A549 (cell line): ENCODE data around the gene NEK4. TPM values are rescaled to one million over a fixed set of nuclear protein-coding genes. Genes with fewer than 3 reads are reported as not detected.
A peak's percentile ranks its signal among the peaks of the same experiment; 100 is the strongest.

Experiments
- ATAC-seq, 2 experiments: fragments of 200-7000 bp in 1 of 2; fragments of >200 bp in 1 of 2; cut with Nextera tagmentation in 1 of 2; cut with Tn5 transposase in 1 of 2; 3 replicates each; pipeline versions ENCODE4 v1.8.0 to v1.9.1; 2018 to 2020; ENCODE audit warnings: mild to moderate bottlenecking in 1 of 2, moderate library complexity in 1 of 2
- CTCF ChIA-PET: fragments of 300-600 bp; sonication (Branson Sonifier 250); formaldehyde crosslinking; extraction: SDS; loops from one replicate; lab custom pipeline; 2021; ENCODE audit warnings: antibody characterized with exemption, inconsistent platforms; lab: Yijun Ruan, JAX
- POLR2A ChIA-PET: fragments of 350-600 bp; formaldehyde crosslinking; extraction: SDS; loops from one replicate; lab custom pipeline; 2021; ENCODE audit warnings: antibody characterized with exemption, inconsistent platforms; lab: Yijun Ruan, JAX
- DNase-seq, 2 experiments: peaks; one replicate each; pipeline versions ENCODE4 v3.0.0 to v3.0.0-alpha.2; 2011 to 2016; ENCODE audit warnings: low read depth in 1 of 2, low spot score in 1 of 2
- FAIRE-seq: peaks from 2 replicates; lab custom pipeline; 2011; peaks lifted over from hg19 to GRCh38; lab: Jason Lieb, UNC
- H3K27ac ChIP-seq, 2 experiments: fragments of >200 bp; sonication (Bioruptor Twin); formaldehyde crosslinking; 3 replicates each; pipeline ENCODE4 v1.5.1; 2016 to 2017
- H3K4me1 ChIP-seq: fragments of >200 bp; sonication (Bioruptor Twin); formaldehyde crosslinking; 3 replicates; pipeline ENCODE4 v1.6.1; 2016
- H3K4me2 ChIP-seq: fragments of >200 bp; sonication (Bioruptor Twin); formaldehyde crosslinking; 3 replicates; pipeline ENCODE4 v1.6.1; 2016
- H3K4me3 ChIP-seq: fragments of >200 bp; sonication (Bioruptor Twin); formaldehyde crosslinking; 3 replicates; pipeline ENCODE4 v1.5.1; 2016
- H3K9me3 ChIP-seq: fragments of >200 bp; sonication (Bioruptor Twin); formaldehyde crosslinking; 3 replicates; pipeline ENCODE4 v1.6.1; 2016
- CBX8 ChIP-seq: fragments of 200-600 bp; sonication (generic); IDR thresholded peaks from 2 replicates; pipeline ENCODE4 v1.6.1; 2016
- CEBPB ChIP-seq, 2 experiments: fragments of >200 bp in 1 of 2; sonication (Bioruptor Twin) in 1 of 2; formaldehyde crosslinking in 1 of 2; IDR thresholded peaks; 2 replicates each; pipeline ENCODE4 v1.6.1; 2012 to 2016
- CHD4 ChIP-seq: fragments of 200-600 bp; sonication (generic); IDR thresholded peaks from 2 replicates; pipeline ENCODE4 v1.6.1; 2016; ENCODE audit warnings: antibody characterized with exemption, mild to moderate bottlenecking, borderline replicate concordance
- EHF ChIP-seq: fragments of 250-450 bp; sonication (Bioruptor Pico); IDR thresholded peaks from 2 replicates; pipeline ENCODE4 v1.5.0; 2020; ENCODE audit warnings: mild to moderate bottlenecking
- EHMT2 ChIP-seq: fragments of 200-600 bp; sonication (generic); IDR thresholded peaks from 2 replicates; pipeline ENCODE4 v1.6.1; 2016; ENCODE audit warnings: antibody characterized with exemption, low read depth, mild to moderate bottlenecking, moderate library complexity
- FOSB ChIP-seq: fragments of 250-450 bp; sonication (Bioruptor Pico); IDR thresholded peaks from 2 replicates; pipeline ENCODE4 v1.5.0; 2020; ENCODE audit warnings: mild to moderate bottlenecking, moderate library complexity
- FOSL2 ChIP-seq, 2 experiments: fragments of 450-650 bp in 1 of 2; fragments of >200 bp in 1 of 2; sonication (Bioruptor Twin) in 1 of 2; formaldehyde crosslinking; IDR thresholded peaks; 2 replicates each; pipeline versions ENCODE4 v1.5.0 to v1.6.1; 2016 to 2020; ENCODE audit warnings: mild to moderate bottlenecking in 1 of 2, moderate library complexity in 1 of 2
- GATA3 ChIP-seq: IDR thresholded peaks from 2 replicates; pipeline ENCODE4 v1.6.1; 2012; ENCODE audit warnings: borderline replicate concordance
- HDAC2 ChIP-seq: fragments of 200-600 bp; sonication (generic); IDR thresholded peaks from 2 replicates; pipeline ENCODE4 v1.6.1; 2016
- HOXB5 ChIP-seq: fragments of 250-450 bp; sonication (Bioruptor Pico); IDR thresholded peaks from 2 replicates; pipeline ENCODE4 v1.5.0; 2020; ENCODE audit warnings: mild to moderate bottlenecking, moderate library complexity
- MAZ ChIP-seq: fragments of 150-350 bp; IDR thresholded peaks from 2 replicates; pipeline ENCODE4 v1.6.1; 2014; ENCODE audit warnings: antibody characterized with exemption, low read depth, low read length, borderline replicate concordance
- POLR2A ChIP-seq: IDR thresholded peaks from 2 replicates; pipeline ENCODE4 v1.6.1; 2012; ENCODE audit warnings: mild to moderate bottlenecking, low read length
- POLR2AphosphoS2 ChIP-seq: conservative IDR thresholded peaks from 2 replicates; pipeline ENCODE4 v1.6.1; 2012; ENCODE audit warnings: low read length, improper control_type of control experiment, inconsistent platforms
- RAD21 ChIP-seq, 2 experiments: fragments of >200 bp in 1 of 2; sonication (Bioruptor Twin) in 1 of 2; formaldehyde crosslinking in 1 of 2; IDR thresholded peaks in 1 of 2; conservative IDR thresholded peaks in 1 of 2; 2 replicates in 1 of 2; 3 replicates in 1 of 2; pipeline ENCODE4 v1.6.1; 2012 to 2018; ENCODE audit warnings: inconsistent platforms in 1 of 2
- SMC3 ChIP-seq: fragments of >200 bp; sonication (Bioruptor Twin); formaldehyde crosslinking; IDR thresholded peaks from 3 replicates; pipeline ENCODE4 v1.6.1; 2018; ENCODE audit warnings: inconsistent platforms
- TP53 ChIP-seq: fragments of 250-450 bp; sonication (Bioruptor Pico); IDR thresholded peaks from 2 replicates; pipeline ENCODE4 v1.5.0; 2021; ENCODE audit warnings: mild to moderate bottlenecking, moderate library complexity
- ZNF302 ChIP-seq: fragments of 250-450 bp; sonication (Bioruptor Pico); IDR thresholded peaks from 2 replicates; pipeline ENCODE4 v1.9.0; 2021; ENCODE audit warnings: inconsistent platforms, mild to moderate bottlenecking, moderate library complexity
- WGBS: methylation state at CpG from one replicate; pipeline ENCODE4 v1.1.6; 2017; ENCODE audit errors: missing lambda C conversion rate; 5-methylcytosine and 5-hydroxymethylcytosine counted together
- polyA plus RNA-seq, 4 experiments: library from polyadenylated mRNA; depleted of rRNA in 3 of 4; stranded (reverse); fragments of >200 nt; fragmentation: RNase III in 1 of 4; extraction: RNeasy Plus Mini Kit Qiagen cat#74134 plus additional on column Dnase treatment in 1 of 4; gene quantifications; 2 replicates in 3 of 4; 3 replicates in 1 of 4; pipeline ENCODE4 v1.2.3, GENCODE V29; 2011 to 2017
- TF ChIP-seq, protein P1 (sequence below): fragments of 450-650 bp; IDR thresholded peaks from 2 replicates; pipeline ENCODE4 v1.6.1; 2014; ENCODE audit warnings: antibody characterized with exemption
- TF ChIP-seq, protein P2 (sequence below): fragments of 250-450 bp; sonication (Bioruptor Pico); IDR thresholded peaks from 2 replicates; pipeline ENCODE4 v1.5.0; 2021; ENCODE audit warnings: mild to moderate bottlenecking, moderate library complexity, borderline replicate concordance
- TF ChIP-seq, protein P3 (sequence below): fragments of >200 bp; sonication (Bioruptor Twin); formaldehyde crosslinking; IDR thresholded peaks from 3 replicates; pipeline ENCODE4 v1.5.1; 2016
- TF ChIP-seq, protein P4 (sequence below): fragments of 150-350 bp; IDR thresholded peaks from 2 replicates; pipeline ENCODE4 v1.6.1; 2014; ENCODE audit warnings: low read depth, mild to moderate bottlenecking, low read length

Gene NEK4
- polyA plus RNA-seq, 2 of the 4 experiments (the other 2 are of a cell fraction) = 12.1 to 19.4 TPM

DNA sequence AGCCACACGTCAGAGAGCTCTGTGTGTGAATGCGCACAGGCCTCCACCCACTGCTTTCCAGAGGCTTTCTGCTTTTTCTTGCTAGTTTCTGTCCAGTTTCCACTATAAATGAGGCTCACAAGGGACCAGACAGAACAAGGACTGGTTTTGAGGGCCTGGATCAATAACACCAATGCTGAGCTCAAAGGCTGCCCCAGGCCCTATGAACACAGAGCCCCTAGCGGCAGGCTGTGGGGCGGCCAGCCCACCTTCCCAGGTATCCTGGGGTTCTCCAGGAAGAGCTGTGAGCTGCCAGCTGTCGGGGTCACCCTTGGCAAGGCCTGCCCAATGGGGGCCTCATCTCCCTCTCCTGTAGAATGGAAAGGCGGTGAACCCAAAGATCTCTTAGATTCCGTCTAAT is 21.7 kb upstream of the NEK4 start:
- WGBS = 100% methylated on average over 3 of the region's 7 CpGs
- ChIA-PET POLR2A (no interaction called here), CTCF (interaction anchor here (1.9 to 3.6 kb wide), 3 partner anchors 9 to 28 kb away, joined by 4 to 11 read pairs (median 7); no protein-coding TSS in a partner anchor)
- Histone ChIP-seq H3K27ac (no peak overlapping the region), H3K4me1 (no peaks in the 10 kb centered on the region), H3K9me3 (no peaks in the 10 kb centered on the region), H3K4me3 (no peak overlapping the region), H3K4me2 (no peak overlapping the region)
- peak in 1 of 2 experiments; percentile 52; a peak in 3 of 6 replicates for ATAC-seq
- FAIRE-seq = no peak
- no peak for TF ChIP-seq CEBPB (IDR thresholded peaks at IDR 0.05)
- TF ChIP-seq CBX8 = no peak
- TF ChIP-seq GATA3 = no peak
- no peak for TF ChIP-seq MAZ
- no peak for TF ChIP-seq SMC3
- TF ChIP-seq ZNF302 (CRISPR knock-in tag) = no peak
- TF ChIP-seq, protein P1, sequence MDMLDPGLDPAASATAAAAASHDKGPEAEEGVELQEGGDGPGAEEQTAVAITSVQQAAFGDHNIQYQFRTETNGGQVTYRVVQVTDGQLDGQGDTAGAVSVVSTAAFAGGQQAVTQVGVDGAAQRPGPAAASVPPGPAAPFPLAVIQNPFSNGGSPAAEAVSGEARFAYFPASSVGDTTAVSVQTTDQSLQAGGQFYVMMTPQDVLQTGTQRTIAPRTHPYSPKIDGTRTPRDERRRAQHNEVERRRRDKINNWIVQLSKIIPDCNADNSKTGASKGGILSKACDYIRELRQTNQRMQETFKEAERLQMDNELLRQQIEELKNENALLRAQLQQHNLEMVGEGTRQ = no peak
- TF ChIP-seq EHMT2 = no peak
- TF ChIP-seq FOSL2 (IDR thresholded peaks at IDR 0.05) = no peak
- no peak for TF ChIP-seq FOSL2 (CRISPR knock-in tag; IDR thresholded peaks at IDR 0.05)
- TF ChIP-seq HOXB5 (CRISPR knock-in tag) = no peak
- TF ChIP-seq, protein P2, sequence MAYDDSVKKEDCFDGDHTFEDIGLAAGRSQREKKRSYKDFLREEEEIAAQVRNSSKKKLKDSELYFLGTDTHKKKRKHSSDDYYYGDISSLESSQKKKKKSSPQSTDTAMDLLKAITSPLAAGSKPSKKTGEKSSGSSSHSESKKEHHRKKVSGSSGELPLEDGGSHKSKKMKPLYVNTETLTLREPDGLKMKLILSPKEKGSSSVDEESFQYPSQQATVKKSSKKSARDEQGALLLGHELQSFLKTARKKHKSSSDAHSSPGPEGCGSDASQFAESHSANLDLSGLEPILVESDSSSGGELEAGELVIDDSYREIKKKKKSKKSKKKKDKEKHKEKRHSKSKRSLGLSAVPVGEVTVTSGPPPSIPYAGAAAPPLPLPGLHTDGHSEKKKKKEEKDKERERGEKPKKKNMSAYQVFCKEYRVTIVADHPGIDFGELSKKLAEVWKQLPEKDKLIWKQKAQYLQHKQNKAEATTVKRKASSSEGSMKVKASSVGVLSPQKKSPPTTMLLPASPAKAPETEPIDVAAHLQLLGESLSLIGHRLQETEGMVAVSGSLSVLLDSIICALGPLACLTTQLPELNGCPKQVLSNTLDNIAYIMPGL (CRISPR knock-in tag) = no peak
- TF ChIP-seq, protein P3, sequence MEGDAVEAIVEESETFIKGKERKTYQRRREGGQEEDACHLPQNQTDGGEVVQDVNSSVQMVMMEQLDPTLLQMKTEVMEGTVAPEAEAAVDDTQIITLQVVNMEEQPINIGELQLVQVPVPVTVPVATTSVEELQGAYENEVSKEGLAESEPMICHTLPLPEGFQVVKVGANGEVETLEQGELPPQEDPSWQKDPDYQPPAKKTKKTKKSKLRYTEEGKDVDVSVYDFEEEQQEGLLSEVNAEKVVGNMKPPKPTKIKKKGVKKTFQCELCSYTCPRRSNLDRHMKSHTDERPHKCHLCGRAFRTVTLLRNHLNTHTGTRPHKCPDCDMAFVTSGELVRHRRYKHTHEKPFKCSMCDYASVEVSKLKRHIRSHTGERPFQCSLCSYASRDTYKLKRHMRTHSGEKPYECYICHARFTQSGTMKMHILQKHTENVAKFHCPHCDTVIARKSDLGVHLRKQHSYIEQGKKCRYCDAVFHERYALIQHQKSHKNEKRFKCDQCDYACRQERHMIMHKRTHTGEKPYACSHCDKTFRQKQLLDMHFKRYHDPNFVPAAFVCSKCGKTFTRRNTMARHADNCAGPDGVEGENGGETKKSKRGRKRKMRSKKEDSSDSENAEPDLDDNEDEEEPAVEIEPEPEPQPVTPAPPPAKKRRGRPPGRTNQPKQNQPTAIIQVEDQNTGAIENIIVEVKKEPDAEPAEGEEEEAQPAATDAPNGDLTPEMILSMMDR = no peak
- TF ChIP-seq TP53 (CRISPR knock-in tag) = no peak
- no peak for TF ChIP-seq HDAC2
- TF ChIP-seq POLR2A = no peak
- no peak for TF ChIP-seq POLR2AphosphoS2
- no peak for TF ChIP-seq FOSB
- TF ChIP-seq, protein P4, sequence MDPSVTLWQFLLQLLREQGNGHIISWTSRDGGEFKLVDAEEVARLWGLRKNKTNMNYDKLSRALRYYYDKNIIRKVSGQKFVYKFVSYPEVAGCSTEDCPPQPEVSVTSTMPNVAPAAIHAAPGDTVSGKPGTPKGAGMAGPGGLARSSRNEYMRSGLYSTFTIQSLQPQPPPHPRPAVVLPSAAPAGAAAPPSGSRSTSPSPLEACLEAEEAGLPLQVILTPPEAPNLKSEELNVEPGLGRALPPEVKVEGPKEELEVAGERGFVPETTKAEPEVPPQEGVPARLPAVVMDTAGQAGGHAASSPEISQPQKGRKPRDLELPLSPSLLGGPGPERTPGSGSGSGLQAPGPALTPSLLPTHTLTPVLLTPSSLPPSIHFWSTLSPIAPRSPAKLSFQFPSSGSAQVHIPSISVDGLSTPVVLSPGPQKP = no peak
- DNase-seq = no peak

DNA sequence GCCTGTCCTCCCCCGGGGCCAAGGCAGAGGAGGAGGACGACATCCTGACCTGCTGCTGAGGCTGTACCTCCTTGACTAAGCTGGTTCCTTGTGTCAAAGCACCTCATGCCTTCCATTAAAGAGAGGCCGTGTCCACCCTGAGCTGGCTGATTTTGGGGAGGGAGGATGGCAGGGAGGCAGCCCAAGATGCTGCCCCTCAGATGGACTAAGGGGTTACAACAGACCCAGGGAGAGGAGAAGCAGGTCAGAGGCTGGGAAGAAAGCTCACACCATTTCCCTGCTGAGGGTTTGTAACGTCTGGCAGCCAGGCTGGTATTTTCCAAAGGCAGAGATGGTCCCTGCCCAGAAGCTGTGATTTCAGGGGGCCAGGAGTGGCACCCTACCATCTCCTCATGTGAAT is 21.2 kb upstream of the NEK4 start:
- ChIA-PET POLR2A (no interaction called here), CTCF (interaction anchor here (1.9 to 3.6 kb wide), 3 partner anchors 9 to 29 kb away, joined by 4 to 11 read pairs (median 7); no protein-coding TSS in a partner anchor)
- Histone ChIP-seq H3K9me3 (no peaks in the 10 kb centered on the region), H3K4me1 (no peaks in the 10 kb centered on the region), H3K4me2 (no peak overlapping the region), H3K27ac (no peak overlapping the region), H3K4me3 (no peak overlapping the region)
- DNase-seq (no peak), ATAC-seq (no peak), FAIRE-seq (no peak)
- no peak for TF ChIP-seq CHD4
- TF ChIP-seq RAD21 (conservative IDR thresholded peaks at IDR 0.05 in 1 of 2, IDR thresholded peaks at IDR 0.05 in 1 of 2) = no peak
- TF ChIP-seq EHF (CRISPR knock-in tag) = no peak
- TF ChIP-seq POLR2A = no peak
- no peak for TF ChIP-seq CBX8
- 37% methylated on average over 3 of the region's 4 CpGs for WGBS
